NCI-H1092 (cell line): Measurements from ENCODE around the gene HIPK4.
"Not testable (repeated sequence)": the region's sequence is repeated elsewhere in the genome, so short reads cannot be mapped to it uniquely, and the experiment has no call there.

Source experiments
- DNase-seq: peaks from one replicate; lab custom pipeline; 2025; lab: John Stamatoyannopoulos, UW

Gene HIPK4

DNA sequence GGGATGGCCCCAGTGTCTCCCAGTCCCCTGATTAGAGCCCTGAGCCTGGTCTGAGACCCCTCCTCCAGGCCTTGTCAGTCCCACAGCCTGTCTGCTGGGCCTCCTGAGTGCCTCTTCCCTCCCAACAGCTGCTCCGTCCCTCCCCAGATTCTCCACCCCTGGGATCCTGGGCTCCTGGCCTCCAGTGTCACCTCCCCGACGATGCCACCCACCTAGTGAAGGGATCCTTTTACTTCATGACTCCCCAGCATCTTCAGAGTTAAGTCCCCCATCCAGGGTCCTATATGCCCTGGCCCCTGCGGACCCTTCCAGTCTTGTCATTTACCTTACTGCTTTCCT lies 27.6 kb upstream of the HIPK4 start:
- no peak for DNase-seq

DNA sequence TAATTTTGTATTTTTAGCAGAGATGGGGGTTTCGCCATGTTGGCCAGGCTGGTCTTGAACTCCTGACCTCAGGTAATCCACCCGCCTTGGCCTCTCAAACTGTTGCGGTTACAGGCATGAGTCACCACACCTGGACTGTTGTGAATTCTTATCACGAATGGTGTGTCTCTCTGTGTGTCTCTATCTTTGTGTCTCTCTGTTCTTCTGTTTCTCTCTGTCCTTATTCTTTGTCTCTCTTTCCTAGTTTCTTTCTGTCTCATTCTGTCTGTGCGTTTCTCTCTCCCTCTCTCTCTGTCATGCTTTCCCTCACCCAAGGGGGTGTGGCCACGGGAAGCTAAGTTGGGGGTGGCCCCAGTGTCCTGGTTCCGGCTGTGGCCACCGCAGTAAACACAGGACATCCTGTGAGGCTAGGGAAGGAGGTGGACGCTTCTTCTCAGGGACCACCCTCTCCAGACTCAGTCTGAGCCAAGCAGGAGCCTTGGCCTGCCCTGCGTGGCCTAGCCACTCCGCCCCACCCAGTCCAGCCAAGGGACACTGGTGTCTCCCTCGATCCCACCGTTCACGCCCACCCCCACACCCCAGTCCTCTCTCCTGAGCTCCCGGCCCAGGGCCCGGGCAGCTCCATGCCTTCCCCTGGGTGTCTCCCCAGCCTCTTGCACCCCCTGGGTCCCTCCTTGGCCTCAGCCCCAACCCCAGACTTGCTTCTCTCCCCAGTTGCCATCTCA lies 27.1 kb upstream of the HIPK4 start:
- no peak for DNase-seq

DNA sequence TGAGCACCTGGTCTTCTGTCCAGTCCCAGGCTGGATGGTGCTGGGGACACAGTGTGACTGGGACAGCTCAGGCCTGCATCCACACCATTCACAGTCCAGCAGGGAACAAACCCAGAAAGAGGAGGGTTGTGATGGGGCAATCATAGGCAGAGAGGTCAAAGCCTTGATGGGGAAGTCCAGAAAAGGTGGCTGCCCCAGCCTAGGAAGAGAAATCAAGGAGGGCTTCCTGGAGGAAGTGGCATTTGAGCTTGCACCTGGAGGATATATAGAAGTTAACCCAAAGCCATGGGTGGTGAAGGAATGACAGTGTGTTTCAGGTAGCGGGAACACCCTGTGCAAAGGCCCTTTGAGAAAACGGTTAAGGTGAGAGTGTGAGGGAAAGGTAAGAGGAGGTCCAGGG lies 25.8 kb upstream of the HIPK4 start:
- no peak for DNase-seq

DNA sequence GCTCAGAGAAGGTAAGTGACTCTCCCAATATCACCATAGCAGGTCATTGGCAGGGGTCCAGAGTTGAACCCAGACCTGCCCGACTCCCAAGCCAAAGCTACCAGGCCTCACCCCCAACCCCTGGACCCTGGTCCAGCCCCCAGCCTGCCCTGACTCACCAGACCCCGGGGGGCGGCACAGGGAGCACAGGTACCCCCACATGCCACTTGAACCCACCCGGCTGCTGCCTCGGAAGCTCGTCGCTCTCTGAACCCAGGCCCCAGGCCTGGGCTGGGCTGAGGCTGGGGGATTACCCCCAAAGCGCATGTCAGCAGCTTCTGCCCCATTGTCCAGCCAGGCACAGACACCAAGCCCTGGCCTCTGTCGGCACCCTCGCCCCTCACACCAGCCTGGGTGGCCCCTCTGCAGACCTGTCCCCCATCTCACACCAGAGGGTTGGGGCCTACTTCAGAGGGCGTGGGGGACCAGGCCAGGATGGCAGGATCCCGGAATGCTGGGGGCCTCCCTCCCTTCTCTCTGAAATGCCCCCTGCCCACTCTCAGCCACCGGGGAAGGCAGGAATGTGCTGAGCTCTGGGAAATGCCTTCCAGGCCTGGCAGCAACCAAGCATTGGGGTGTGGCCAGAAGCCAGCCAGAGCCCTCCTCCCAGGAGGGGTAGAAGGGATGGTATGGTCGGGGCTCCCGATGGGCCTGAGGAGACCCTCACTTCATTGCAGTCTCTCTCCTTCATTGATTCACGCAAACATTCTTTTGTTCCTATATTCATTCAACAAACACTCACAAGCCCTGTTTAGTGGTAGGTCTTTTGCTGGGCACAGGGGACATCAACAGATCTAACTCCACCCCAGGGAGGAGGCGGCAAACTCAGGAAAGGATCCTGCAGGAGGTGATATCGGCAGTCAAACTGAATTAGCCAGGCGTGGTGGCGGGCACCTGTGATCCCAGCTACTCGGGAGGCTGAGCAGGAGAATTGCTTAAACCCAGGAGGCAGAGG lies 24.9 kb upstream of the HIPK4 start:
- DNase-seq = no peak

DNA sequence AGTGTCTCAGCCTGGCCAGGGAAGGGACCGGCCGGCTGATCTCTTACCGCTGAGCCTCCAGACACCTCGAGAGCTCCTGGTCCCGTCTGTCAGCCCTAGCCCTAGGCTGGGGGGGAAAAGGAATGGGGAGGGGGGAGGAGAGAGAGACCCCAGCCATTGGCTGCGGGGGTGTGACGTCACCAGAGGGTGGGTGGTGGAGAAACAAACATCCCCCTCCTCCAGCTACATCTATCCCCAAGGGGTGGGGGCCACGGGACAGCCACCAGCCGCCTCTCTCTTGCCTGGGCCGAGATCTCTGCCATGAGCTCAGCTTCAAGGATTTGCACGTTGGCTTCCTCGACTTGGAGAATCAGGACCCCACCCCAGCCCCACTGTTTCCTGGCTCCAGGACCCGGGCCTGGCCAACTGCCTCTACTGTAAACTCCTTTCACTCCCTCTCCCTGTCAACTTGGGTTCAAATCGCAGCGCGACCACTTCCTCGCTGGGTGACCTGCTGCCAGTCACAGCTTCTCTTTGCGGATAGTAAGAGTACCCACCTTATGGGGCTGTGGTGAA lies 23.4 kb upstream of the HIPK4 start, which contains the start of gene PRX:
PRX (minus strand) TSS at position 88 of the 555 bp plus-strand sequence. CDS start 5,446 bp downstream, outside the sequence.
- no peak for DNase-seq

DNA sequence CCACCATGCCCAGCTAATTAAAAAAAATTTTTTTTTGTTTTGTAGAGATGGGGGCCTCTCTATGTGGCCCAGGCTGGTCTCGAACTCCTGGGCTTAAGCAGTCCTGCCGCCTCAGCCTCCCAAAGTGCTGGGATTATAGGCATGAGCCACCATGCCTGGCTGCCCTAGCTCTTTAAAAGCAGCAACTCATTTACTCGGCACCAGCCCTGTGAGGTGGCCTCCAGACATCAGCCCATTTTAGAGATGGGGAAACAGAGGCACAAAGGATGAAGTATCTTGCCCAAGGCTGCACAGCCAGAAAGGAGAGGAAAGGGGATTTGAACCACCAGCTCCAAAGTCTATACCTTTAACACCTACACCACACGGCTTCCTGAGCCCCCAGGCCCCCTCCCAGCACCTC lies 22.9 kb upstream of the HIPK4 start:
- no peak for DNase-seq

DNA sequence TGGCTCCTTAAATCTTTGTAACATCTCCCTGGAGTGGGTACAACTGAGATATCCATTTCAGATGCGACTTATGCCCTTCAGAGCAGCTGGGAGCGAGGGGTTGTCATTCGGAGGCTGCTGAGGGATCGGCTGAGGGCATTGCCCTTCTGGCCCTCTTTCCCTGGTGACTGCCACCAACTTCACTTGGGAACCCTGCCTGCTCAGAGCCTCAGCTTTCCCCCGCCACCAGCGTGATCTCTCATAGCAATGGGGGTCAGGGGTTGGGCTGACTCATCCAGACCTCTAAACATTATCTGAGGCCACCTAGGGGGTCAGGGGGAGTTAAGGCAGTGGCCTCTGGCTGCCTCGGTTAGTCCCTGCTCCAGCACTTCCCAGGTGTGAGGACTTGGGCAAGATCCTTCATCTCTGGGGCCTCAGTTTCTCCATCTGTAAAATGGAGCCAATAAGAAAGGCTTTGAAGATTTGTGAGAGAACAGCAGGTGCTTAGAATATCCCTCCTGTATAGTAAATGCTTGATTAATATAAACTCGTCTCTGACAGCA lies 22.0 kb upstream of the HIPK4 start:
- no peak for DNase-seq

DNA sequence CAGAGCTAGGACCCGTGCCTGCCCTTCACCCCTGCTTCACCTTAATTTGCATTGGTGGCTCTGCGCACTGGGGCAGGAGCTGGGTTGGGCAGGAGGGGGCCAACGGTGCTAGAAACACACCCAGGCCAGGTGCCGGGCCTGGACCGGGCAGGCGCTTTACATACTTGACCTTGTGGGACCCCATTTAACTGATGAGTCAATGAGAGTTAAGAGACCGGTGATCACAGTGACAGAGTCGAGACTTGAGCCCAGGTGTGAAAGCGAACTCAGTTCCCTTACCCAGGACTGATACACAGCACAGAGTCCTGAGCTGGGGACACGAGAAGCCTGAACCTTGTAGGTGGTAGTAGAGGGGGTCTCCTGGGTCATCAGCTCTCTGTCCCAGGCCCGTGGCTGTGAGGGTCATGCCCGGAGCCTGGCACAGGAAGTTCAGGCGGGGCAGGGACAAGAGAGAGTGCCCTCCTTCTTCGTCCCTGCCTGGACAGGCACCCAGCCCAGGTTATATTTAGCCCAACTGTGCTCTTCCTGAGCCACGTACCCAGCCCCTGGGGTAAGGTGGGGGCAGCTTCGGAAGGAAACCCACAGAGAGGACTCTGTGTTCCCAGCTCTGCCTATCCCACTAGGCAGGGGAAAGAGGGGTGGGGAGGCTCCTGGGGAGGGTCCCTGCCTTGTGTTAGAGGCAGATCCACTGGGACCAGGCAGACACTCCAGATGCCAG lies 21.3 kb upstream of the HIPK4 start:
- no peak for DNase-seq

DNA sequence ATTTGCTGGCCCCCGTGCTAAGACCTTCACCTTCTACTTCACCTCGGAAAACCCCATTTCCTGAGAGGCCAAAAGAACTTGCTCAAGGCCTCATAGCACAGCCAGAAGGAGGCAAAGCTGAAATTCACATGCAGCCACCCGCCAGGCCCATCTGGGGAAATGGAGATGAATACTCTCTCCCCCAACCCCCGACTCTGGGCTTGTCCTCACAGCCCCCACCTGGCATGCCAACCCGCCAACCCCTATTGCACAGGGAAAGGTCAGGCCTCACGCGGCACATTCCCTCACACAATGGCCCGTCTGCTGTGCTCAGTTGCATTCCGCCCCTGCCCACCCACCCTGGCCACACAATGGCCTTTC lies 20.0 kb upstream of the HIPK4 start:
- DNase-seq = no peak

DNA sequence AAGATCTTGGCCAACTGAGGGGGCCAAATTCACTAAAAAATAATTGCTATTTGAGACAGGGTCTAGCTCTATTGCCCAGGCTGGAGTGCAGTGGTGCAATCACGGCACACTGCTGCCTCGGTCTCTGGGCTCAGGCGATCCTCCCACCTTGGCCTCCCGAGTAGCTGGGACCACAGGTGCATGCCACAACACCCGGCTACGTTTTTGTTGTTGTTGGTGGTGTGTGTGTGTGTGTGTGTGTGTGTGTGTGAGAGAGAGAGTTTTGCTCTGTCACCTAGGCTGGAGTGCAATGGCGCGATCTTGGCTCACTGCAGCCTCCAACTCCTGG lies 18.6 kb upstream of the HIPK4 start:
- DNase-seq = not testable (repeated sequence)

DNA sequence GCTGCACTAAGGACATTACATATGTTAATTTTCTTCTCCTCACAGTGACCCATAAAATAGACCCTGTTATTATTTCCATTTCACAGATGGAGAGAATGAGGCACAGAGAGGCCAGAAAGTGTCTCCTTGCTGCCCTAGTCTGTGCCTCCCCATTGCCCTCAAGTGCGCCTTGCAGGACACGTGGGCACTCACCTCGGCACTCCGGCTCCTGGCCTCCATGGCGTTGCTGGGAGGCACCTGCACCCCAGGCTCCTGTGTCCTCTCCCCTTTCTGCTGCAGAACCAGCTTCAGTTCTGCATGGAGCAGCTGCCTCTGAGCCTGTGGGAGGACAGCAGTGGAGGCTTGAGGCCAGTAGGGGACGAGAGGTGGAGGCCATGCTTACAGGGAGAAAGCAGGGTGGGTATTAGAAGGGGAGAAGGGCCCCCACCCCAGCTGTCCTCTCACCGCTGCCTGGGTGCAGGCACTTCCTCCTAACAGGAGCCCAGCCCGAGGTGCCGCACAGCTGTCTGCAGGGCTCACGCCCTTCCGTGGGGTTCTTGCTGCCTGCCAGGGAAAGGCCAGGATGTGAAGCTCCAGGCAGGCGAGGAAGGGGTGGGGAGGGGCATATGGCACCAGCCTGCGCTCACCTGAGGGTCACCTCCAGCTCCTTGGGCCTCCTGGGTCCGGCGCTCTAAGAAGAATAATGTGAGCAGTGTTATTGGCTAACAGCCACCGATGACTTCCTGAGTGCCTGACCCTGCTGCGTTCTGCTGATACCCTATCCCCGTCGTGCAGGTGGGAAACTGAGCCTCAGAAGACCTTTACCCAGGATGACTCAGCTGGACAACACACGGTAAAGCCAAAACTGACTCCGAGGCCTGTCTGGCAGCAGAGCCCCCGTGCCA lies 18.0 kb upstream of the HIPK4 start:
- DNase-seq = no peak

DNA sequence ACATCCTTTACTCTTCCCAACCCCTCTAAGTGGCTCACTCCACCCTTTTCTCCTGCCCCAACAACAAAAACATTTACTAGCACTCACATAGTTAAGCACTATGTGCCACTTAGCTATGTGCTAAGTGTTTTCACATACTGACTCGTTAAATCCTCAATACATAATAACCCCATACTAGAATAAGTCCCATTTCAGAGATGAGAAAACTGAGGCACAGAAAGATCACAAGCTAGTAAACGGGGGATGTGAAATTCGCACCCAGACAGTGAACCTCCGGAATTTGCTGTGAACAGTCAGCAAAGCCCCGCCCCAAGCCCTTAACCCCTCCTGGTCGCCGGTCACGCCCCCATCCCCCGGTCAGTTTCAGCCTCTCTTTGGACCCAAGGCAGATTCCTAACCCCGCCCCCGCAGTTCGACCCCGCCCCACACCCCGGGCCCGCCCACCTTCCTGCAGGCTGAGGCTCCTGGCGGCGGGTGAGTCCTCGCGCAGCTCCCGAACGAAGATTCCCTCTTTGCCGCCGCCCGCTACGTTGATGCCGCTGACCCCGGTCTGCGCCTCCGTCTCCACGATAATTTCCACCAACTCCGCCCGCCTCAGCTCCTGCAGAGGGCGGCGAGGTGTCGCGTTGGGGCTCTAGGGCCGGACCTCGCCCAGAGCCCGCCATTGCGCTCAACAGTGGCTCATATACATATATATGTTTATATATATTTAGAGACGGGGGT lies 13.4 kb upstream of the HIPK4 start:
- peak; percentile 10 for DNase-seq

DNA sequence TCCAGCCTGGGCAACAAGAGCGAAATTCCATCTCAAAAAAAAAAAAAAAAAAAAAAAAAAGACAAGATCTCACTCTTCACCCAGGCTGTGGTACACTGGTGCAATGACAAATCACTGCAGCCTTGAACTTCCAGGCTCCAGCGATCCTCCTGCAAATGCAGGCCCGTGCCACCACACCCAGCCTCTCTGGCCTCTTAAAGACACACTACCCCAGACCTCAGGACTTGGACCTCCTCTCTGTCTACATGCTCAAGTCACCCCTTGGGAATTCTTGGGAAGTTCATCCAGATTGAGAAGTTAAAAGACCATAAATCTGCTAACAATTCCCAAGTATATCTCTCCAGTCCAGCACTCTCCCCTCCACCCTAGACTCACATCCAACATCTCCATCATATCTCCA lies 10.6 kb upstream of the HIPK4 start:
- no peak for DNase-seq

DNA sequence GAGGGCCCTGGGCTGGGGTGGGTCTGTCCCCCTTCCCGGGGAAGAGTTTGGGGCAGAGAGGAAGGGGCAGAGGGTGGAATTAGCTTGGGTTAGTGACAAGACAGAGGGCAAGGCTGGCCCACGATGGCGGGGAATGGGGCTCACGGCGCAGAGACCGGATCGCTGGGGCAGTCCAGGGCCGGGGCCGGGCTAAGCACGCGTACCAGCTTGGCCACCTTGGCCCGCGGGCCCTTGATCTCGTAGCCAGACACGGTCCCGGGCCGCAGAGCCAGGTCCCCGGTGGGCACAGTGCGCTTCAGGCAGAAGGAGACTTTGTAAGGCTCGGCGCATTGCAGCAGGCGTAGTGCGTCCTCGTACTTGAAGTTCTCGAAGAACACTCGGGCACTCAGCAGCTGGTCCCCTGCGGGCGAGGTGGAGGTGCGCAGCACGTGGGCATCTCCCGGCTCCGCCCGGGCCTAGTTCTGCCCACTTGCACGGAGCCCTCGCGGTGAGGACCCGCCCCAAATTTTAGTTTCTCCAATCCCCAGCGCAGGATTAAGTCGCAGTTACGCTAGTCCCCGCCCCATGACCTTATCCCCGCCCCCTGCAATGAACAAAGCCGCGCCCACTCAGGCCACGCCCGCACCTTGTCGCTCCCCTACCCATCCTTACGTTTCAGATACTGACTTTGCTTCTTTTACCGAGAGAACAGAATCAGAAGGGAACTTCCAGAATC lies 8.6 kb upstream of the HIPK4 start:
- no peak for DNase-seq

DNA sequence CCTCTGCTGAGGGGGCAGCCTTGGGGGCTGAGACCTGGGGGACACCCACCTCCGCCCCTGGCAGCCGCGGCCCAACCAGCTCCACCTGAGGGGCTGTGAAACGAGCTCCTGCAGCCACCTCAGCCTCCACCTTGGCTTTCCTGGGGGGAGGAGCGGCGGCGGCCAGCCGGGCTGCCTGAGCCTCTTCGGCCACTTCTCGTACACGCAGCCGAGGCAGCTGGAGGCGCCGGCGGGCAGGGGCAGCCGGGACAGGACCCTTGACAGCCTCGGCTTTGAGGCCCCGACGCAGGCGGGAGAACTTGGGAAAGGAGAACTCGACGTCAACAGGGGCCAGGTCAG lies 7.6 kb upstream of the HIPK4 start:
- no peak for DNase-seq

DNA sequence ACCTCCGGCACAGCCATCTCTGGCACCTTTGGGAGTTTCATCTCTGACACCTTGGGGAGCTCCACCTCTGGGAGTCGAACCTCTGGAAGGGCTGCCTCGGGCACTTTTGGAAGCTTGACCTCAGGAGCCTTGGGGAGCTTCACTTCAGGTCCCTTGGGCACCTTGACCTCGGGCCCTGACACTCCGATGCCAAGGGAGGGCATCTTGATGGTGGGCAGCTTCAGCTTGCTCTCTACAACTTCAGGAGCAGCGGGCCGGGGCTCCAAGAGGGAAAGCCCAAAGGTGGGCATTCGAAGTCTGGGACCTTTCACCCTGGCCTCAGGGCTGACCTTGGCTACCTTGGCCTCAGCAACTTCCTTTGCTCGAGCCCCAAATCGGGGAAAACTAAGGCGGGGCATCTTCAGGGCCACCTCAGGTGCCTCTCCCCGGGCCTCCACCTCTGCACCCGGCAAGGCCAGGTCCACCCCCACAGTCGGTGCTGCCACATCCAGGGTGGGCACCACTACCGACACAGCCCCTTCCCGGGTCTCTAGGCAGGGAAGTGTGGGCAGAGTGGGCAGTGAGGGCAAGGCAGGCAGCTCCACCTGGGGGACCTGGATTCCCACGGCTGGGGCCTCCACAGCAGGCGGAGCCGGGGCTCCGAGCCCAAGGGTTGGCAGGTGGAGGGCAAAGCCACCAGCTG lies 7.0 kb upstream of the HIPK4 start:
- no peak for DNase-seq

DNA sequence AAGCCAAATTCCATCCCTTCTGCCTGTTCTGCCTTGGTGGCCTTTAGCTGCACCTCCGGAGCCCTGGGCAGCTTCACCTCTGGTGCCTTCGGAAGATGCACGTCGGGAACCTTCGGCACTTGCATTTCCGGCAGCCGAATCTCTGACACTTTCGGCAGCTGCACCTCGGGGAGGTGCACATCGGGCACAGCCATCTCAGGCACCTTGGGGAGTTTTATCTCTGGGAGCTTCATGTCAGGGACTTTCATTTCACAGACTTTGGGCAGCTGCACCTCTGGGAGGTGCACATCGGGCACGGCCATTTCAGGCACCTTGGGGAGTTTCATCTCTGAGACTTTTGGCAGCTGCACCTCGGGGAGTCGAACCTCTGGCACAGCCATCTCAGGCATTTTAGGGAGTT lies 6.0 kb upstream of the HIPK4 start:
- no peak for DNase-seq

DNA sequence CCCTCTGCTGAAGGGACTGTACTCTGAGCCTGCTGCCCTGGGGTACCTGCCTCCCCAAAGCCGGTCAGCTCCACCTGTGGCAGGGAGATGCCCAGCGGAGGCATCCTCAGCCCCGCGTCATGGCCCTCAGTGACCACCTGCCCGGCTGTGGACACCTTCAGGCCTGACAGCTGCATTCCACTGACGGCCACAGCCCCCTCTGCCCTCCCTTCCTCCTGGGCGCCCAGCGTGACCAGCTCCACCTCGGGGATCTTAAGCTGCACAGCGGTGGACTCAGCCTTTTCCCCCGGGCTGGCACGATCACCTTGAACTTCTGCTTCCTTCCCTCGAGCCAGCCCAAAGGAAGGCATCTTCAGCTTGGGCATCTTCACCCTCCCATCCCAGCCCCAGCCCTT lies 4.8 kb upstream of the HIPK4 start:
- no peak for DNase-seq
